Measurements from ENCODE around the gene TNS1. TPM values are rescaled to one million over a fixed set of nuclear protein-coding genes. Genes with fewer than 3 reads are reported as not detected.

Gene TNS1
- polyA plus RNA-seq, 1 donor from 2014 or later = not detected

DNA sequence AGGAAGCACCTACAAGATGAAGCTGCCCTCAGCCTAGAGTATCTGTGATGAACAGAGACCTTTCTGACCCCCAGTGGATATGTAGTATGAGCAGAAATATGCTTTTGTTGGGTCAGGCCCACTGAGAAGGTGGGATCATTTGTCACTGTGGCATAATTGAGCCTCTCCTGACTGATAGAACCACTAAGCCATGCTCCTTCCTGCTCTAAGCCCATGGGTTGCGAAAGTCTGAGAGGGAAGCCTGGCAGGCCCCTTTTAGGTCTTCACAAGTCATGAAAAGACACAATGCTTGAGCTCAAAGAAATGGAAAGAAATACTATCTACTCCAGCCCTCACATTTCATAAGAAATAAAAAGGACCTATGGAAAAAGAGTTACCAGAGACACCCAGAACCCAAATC, 127.7 kb downstream of the TNS1 start:
- Mint-ChIP-seq H3K27ac (no peak overlapping the region), H3K9me3 (peaks cover 0 to 2% (median 0%) of the 10 kb centered on the region in 3 donors)

DNA sequence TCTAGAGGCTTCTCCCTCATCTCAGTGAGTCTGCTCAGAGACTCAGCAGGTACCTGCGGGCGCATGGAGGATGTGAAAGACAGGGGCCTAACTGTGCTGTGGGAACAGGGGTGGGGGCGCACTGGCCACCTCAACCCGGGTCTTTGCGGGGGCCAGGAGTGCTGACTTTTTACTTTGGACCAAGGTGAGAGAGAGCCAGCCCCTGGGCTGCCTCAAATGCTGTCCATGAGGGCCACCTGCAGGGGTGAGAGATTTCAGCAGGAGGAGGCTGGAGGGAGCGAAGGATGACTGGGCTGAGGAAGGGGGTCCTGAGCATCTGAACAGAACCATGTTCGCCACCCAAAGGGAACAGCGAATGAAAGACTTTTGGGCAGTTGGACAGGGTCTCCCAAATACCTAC, 129.4 kb downstream of the TNS1 start:
- H3K4me3 Mint-ChIP-seq = no peak overlapping the region
- peaks cover 4% of the 10 kb centered on the region for H3K27me3 Mint-ChIP-seq
- H3K36me3 Mint-ChIP-seq = peaks cover 7% of the 10 kb centered on the region
- peaks cover 0 to 2% (median 0%) of the 10 kb centered on the region in 3 donors for H3K9me3 Mint-ChIP-seq
- H3K27ac Mint-ChIP-seq = no peak overlapping the region
- H3K4me1 Mint-ChIP-seq = peaks cover 0 to 2% (median 2%) of the 10 kb centered on the region in 3 donors

More for the DNA sequence above, 127.7 kb downstream of the TNS1 start:
- H3K27me3 Mint-ChIP-seq = peaks cover 4% of the 10 kb centered on the region
- peaks cover 7% of the 10 kb centered on the region for H3K36me3 Mint-ChIP-seq
- no peak overlapping the region for H3K4me3 Mint-ChIP-seq
- H3K4me1 Mint-ChIP-seq = no peaks in the 10 kb centered on the region

DNA sequence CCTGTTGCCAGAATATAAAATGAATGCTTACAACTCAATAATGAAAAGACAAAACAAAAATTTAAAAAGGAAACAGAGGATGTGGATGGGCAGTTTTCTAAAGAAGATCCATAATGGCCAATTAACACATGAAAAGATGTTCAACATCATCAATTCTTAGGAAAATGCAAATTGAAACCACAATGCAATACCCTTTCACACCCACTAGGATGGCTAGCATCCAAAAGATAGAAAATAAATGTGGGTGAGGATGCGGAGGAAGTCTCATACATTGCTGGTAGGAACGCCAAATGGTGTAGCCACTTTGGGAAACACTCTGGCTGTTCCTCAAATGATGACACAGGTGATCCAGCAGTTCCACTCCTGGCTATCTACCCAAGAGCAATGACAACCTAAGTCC, 130.5 kb downstream of the TNS1 start:
- H3K27me3 Mint-ChIP-seq = peaks cover 5% of the 10 kb centered on the region
- peaks cover 0 to 4% (median 0%) of the 10 kb centered on the region in 3 donors for H3K9me3 Mint-ChIP-seq
- H3K27ac Mint-ChIP-seq = no peak overlapping the region
- no peak overlapping the region for H3K4me3 Mint-ChIP-seq
- H3K4me1 Mint-ChIP-seq = peaks cover 2 to 7% (median 2%) of the 10 kb centered on the region in 3 donors
- peaks cover 7% of the 10 kb centered on the region for H3K36me3 Mint-ChIP-seq

DNA sequence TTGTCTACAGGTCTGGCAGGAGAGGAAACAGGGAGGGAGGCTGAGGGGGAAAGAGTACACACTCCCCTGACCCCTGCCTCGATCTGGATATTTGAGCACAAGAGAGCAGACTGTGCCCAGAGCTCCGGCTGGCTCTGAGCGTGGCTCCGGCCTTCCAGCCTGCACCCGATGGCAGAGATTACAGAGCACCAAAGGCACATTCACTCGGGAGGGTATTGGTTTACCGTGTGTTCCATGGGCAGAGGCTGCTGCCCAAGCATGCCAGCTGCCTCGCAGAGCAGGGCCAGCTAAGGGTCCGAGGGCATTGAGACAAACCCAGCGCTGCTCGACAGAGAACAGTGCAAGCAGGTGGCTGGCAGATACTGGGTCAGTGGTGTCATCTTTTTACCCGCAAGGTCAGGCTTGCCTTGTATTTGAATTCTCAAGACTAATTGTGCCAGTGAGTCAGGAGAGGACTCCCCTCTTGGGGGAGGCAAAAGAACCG, 132.2 kb downstream of the TNS1 start:
- Mint-ChIP-seq H3K36me3 (peaks cover 5% of the 10 kb centered on the region), H3K4me3 (no peak overlapping the region), H3K4me1 (peaks cover 9 to 12% (median 11%) of the 10 kb centered on the region in 3 donors), H3K27ac (no peak overlapping the region), H3K9me3 (peaks cover 0 to 4% (median 0%) of the 10 kb centered on the region in 3 donors), H3K27me3 (peaks cover 5% of the 10 kb centered on the region)

DNA sequence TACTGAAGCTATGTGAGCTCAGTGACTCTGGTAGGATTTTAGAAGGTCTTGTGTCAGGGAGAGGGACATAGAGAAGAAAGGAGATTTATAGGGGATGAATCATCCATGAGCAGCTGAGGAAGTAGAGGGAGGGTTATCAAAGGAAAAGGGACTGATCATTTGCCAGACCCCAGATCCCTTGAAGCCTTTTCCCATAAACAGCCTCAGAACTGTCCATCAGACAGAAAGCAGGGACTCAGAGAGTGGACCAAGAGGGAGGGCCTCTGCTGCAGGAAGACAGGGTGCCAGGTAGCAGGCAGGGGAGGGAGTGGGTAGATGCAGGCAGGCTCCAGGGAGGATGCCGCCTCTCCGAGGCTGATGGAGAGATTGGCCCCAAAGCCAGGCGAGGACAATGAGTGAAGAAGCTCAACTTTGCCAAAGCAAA, 133.9 kb downstream of the TNS1 start:
- peaks cover 2% of the 10 kb centered on the region for H3K36me3 Mint-ChIP-seq
- peaks cover 10% of the 10 kb centered on the region for H3K27me3 Mint-ChIP-seq
- H3K4me3 Mint-ChIP-seq = no peak overlapping the region
- no peak overlapping the region for H3K27ac Mint-ChIP-seq
- peaks cover 0 to 4% (median 0%) of the 10 kb centered on the region in 3 donors for H3K9me3 Mint-ChIP-seq
- H3K4me1 Mint-ChIP-seq = peaks cover 23 to 28% (median 27%) of the 10 kb centered on the region in 3 donors

DNA sequence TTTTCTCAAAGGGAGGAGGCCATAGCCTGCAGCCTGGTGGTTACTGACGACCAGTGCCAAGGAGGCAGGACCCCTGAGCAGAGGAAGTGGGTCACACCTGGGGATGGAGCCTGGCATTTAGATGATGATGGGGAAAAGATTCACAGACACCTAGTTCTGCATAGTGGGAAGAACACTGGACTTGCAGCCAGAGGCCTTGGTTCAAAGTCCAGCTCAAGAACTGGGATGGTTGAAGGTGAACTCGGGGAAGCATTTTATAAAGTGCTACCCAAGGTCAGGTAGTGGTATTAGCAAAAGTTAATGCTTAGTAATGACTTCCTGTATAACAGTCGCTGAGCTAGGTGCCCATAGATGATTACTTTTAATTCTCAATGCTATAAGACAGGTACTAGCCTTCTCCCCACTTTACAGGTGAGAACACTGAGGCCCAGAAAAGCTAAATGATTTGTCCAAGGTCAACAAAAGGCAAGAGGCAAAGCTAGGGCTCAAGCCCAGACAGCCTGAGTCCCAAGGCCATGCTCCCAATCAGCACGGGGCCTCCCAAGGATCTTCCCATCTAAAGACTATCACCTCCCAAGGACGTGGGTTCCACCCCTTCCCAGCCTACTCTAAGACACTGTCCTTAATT, 134.4 kb downstream of the TNS1 start:
- Mint-ChIP-seq H3K27ac (no peak overlapping the region), H3K9me3 (peaks cover 0 to 4% (median 0%) of the 10 kb centered on the region in 3 donors), H3K27me3 (peaks cover 10% of the 10 kb centered on the region), H3K4me3 (no peak overlapping the region), H3K36me3 (peaks cover 2% of the 10 kb centered on the region), H3K4me1 (peaks cover 26 to 32% (median 27%) of the 10 kb centered on the region in 3 donors)

DNA sequence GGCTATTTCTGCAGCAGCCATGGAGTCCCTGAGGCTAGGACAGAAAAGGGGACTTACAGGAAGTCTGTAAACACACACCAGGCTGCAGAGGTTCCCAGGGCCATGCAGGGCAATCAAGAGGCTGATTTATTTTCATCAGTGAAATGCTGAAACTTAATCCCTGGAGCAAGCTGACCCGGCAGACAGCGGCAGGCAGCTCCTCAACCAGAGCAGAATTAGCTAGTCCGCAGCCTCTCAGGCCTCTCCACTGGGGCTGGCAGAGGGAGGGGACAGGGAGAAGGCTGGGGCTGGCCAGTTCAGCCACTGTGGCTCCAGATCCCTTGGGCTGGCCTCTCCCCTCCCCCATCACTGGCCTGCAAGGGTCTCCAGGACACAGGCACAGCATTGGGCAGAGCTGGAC, 136.3 kb downstream of the TNS1 start:
- peak overlapping the region in 2 of 4 donors; percentile 70 to 80 for H3K4me3 Mint-ChIP-seq
- no peak overlapping the region for H3K27ac Mint-ChIP-seq
- peaks cover 27 to 39% (median 31%) of the 10 kb centered on the region in 3 donors for H3K4me1 Mint-ChIP-seq
- H3K9me3 Mint-ChIP-seq = peaks cover 0 to 2% (median 0%) of the 10 kb centered on the region in 3 donors
- no peaks in the 10 kb centered on the region for H3K36me3 Mint-ChIP-seq
- peaks cover 10% of the 10 kb centered on the region for H3K27me3 Mint-ChIP-seq

DNA sequence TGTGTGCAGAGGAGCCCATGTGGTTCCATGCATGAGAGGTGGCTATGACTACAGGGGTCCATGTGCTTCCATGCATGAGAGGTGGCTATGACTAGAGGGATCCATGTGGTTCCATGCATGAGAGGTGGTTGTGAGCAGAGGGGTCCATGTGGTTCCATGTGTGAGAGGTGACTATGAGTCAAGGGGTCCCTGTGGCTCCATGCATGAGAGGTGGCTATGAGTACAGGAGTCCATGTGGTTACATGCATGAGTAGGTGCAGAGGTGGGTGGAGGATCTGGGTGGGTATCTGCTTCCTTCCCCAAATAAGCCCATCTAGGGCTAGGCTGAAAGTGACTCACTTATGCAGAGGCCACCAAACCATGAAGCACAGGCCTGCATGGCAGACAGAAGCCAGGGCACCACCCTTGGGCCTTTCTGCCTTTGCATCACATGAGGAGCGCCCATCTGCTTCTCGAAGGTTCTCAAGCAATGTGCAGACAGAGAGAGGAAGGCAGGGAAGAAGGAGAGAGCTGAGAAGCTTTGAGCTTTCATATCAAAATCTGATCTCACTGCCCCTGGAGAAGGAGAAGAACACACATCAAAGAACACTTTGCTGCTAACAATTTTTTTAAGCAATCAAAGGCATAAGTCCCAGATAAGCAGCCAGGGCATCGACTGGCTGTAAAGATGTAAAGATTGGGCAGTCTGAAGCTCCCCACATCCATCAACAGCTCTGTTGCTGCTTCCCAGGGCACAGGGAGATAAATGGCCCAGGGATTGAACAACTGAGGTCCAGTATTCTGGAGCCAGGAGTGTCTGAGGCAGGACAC, 137.6 kb downstream of the TNS1 start:
- H3K4me1 Mint-ChIP-seq = peaks cover 27 to 39% (median 31%) of the 10 kb centered on the region in 3 donors
- peaks cover 7% of the 10 kb centered on the region for H3K27me3 Mint-ChIP-seq
- peaks cover 0 to 2% (median 0%) of the 10 kb centered on the region in 3 donors for H3K9me3 Mint-ChIP-seq
- H3K4me3 Mint-ChIP-seq = peak overlapping the region; percentile 18 to 73 (median 52)
- H3K27ac Mint-ChIP-seq = peak overlapping the region; percentile 54 to 88 (median 58)
- H3K36me3 Mint-ChIP-seq = peaks cover under 1% of the 10 kb centered on the region

DNA sequence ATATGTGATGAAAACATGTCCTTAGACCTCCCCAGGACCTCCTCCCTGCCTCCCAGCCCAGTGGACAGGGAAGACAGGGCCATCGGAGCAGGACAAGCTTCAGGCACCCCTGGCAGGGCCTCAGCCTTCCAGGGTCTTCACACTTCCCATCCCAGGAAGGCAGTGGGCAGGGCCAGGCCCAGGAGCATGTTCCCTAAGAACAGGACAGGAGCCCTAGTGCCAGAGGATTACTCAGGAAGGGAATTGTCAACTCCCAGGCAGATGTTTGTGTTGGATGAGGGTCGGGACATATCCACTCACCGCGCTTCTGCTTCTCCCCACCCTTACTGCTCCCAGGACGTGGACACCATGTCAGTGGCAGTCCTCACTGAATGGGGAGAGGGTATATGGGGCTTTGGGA, 138.9 kb downstream of the TNS1 start:
- Mint-ChIP-seq H3K27ac (no peak overlapping the region), H3K27me3 (peaks cover 9% of the 10 kb centered on the region), H3K4me3 (peak overlapping the region in 2 of 4 donors; percentile 30 to 53), H3K9me3 (peaks cover 0 to 2% (median 0%) of the 10 kb centered on the region in 3 donors), H3K4me1 (peaks cover 27 to 39% (median 29%) of the 10 kb centered on the region in 3 donors), H3K36me3 (peaks cover 2% of the 10 kb centered on the region)

DNA sequence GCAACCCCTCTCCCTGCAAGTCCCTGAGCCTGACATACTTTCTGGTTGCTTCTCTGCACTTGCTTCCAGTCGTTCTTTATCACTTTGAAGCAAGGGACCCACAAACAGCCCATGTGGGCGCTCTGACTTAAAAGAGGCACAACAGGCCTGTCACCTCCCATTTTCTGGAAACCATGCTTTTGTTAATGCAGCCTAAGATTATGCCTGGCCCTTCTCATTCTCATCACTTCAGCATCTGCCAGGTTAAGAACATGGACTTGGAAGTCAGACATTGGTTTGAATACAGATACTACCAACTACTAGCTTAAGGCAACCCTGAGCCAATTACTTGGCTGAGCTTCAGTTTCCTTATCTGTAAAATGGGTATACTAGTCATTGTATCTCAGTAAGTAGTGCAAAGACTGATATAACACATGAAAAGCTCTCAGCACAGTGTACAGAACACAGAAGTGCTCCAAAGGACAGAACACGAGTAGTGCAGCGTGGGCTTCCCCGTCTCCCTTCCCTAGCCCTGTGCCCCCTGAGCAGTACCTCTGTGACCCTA, 141.4 kb downstream of the TNS1 start:
- peaks cover 20 to 34% (median 31%) of the 10 kb centered on the region in 3 donors for H3K4me1 Mint-ChIP-seq
- H3K4me3 Mint-ChIP-seq = no peak overlapping the region
- H3K36me3 Mint-ChIP-seq = peaks cover 2% of the 10 kb centered on the region
- no peak overlapping the region for H3K27ac Mint-ChIP-seq
- peaks cover 7% of the 10 kb centered on the region for H3K27me3 Mint-ChIP-seq
- no peaks in the 10 kb centered on the region for H3K9me3 Mint-ChIP-seq

DNA sequence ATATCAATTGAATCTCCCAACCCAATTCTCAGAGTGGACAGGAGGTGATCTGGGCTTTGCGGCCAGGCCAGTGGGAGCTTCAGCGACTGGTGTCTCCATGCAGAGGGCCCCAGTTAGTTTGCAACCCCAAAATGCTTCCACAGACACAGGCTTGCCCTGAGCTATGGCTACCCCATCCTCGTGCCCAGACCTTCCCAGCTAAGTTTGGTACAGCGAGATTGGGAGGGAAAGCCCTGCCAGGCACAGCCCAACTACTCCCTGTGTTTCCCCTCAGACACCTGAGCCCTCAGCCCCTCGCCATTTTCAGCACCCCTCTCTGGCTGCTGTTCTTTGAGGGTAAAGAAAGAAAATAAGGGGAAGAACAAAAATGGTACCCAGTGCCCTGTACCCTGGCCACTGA, 142.9 kb downstream of the TNS1 start:
- Mint-ChIP-seq H3K27me3 (peaks cover 8% of the 10 kb centered on the region), H3K4me3 (no peak overlapping the region), H3K27ac (no peak overlapping the region), H3K36me3 (peaks cover 2% of the 10 kb centered on the region), H3K4me1 (peaks cover 9 to 20% (median 18%) of the 10 kb centered on the region in 3 donors), H3K9me3 (no peaks in the 10 kb centered on the region)

DNA sequence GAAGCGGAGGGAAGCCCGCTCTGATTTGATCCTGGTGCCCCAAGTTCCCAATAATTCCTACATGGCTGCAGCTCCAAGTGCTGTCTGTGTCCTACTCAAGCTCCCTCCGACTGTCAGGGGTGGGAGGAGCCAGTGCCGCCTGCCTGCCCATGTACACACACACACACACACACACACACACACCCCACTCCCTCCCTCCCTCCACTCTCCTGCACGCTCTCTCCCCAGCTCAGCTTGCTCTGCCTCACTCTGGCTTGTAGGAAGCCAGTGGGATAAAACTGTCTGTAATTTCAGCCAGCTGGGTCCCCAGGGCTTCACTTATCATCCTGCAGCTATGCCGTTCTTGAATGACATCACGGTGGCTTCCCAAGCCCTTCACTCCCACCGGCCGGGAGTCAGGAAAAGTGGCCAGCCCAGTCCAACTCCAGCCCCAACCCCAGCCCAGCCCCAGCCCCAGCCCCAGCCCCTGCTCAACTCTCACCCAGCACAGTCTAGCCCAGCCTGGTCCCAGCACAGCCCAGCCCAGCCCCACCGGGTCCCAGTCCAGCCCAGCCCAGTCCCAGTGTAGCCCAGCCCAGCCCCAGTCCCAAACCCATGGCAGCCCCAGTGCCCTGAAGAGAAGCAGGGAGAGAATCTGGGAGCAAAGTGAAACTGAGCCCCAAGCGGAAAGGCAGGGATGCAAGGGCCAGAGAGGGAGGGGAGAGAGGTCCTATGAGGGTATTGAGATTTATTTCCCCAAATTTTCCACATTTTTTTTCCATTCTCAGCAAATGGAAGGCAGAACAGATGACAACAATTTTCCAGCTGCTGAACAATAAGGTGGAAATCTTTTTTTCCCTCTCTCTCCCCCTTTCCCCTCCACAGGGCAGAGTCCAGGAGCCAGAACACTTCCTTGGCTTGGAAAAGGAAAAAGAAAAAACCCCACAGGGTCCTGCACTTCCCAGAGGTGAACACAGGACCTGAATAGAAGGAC, 144.0 kb downstream of the TNS1 start:
- peaks cover 0 to 10% (median 10%) of the 10 kb centered on the region in 3 donors for H3K4me1 Mint-ChIP-seq
- peaks cover 2% of the 10 kb centered on the region for H3K36me3 Mint-ChIP-seq
- no peaks in the 10 kb centered on the region for H3K9me3 Mint-ChIP-seq
- H3K4me3 Mint-ChIP-seq = no peak overlapping the region
- H3K27ac Mint-ChIP-seq = no peak overlapping the region
- peaks cover 3% of the 10 kb centered on the region for H3K27me3 Mint-ChIP-seq

DNA sequence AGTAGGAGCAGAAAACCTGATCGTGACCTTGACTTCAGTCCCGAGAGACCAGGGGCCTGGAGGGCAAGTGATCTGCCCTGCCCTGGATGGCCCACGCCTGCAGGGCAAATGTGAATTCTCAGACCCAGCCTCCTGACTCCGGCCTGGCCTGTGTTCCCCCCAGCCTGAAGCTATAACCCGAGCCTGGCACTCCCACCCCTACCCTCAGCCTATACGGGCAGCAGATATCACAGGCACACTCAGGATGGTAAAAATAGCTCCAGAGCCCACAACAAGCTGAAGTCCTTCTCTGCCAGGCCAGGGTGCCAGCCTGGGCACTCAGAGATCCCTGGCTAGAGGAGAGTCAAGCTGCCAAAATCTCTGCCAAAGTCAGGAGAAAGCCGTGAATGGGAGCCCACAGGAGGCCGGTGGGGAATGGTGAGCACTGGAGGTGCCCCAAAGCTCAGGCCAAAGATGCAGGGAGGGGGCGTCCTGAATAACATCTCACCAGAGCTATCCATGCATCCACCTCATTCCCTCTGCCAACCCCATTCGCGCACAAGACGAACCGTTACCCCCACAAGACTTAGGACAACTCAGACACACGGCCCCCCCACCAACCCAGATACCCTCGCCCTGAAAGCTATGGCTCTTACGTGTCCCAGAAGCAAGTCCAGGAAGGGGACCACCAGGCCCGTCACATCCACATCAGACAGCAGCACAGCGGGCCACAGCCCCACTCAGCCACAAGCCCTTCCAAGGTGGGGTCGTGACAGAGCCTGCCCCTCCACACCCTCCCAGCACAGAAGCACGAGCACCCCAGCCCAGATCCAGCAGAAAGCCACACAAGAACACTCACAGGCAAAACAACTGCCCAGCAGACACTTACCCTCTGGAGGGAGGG, 144.9 kb downstream of the TNS1 start:
- Mint-ChIP-seq H3K36me3 (peaks cover 2% of the 10 kb centered on the region), H3K27ac (no peak overlapping the region), H3K4me3 (no peak overlapping the region), H3K27me3 (peaks cover 3% of the 10 kb centered on the region), H3K4me1 (peaks cover 0 to 3% (median 3%) of the 10 kb centered on the region in 3 donors), H3K9me3 (no peaks in the 10 kb centered on the region)
